ENCODE data around the gene BEST3. TPM values are rescaled to one million over a fixed set of nuclear protein-coding genes. Genes with fewer than 3 reads are reported as not detected.

The BEST3 gene
- total RNA-seq, 4 donors from 2014 or later = not detected

- Histone ChIP-seq H3K4me1 (peaks cover 0 to 14% (median 0%) of the 10 kb centered on the region in 3 donors), H3K9me3 (no peaks in the 10 kb centered on the region), H3K4me3 (no peak overlapping the region), H3K27me3 (no peaks in the 10 kb centered on the region), H3K36me3 (no peaks in the 10 kb centered on the region), H3K27ac (no peak overlapping the region)
- DNase-seq = no peak
- TF ChIP-seq POLR2A (IDR thresholded peaks at IDR 0.05) (no peak), CTCF (IDR thresholded peaks at IDR 0.05) (no peak)
- 79 to 84% methylated on average over 3 of the region's 3 CpGs for WGBS, 2 donors
- intact Hi-C loops (cut with DNase I) = no loop called here
These were observed 2.7 kb upstream of the BEST3 start for GRCh38 chr12:69701826-69702225.

- no peak overlapping the region for H3K27ac ChIP-seq
- H3K4me3 ChIP-seq = no peak overlapping the region
- DNase-seq = no peak
- intact Hi-C loops (cut with DNase I) = no loop called here
- H3K4me1 ChIP-seq = peaks cover 0 to 14% (median 0%) of the 10 kb centered on the region in 3 donors
- TF ChIP-seq POLR2A (IDR thresholded peaks at IDR 0.05) (no peak), CTCF (IDR thresholded peaks at IDR 0.05) (no peak)
- H3K9me3 ChIP-seq = no peaks in the 10 kb centered on the region
- no peaks in the 10 kb centered on the region for H3K36me3 ChIP-seq
- H3K27me3 ChIP-seq = no peaks in the 10 kb centered on the region
- WGBS, 2 donors = 81 to 90% methylated on average over 2 of the region's 2 CpGs
These were observed 1.0 kb downstream of the BEST3 start for GRCh38 chr12:69698054-69698453.

GRCh38 chr12:69694123-69694522 lies 5.0 kb downstream of the BEST3 start:
- H3K27ac ChIP-seq = no peak overlapping the region
- TF ChIP-seq POLR2A (IDR thresholded peaks at IDR 0.05) = no peak
- no peak for TF ChIP-seq CTCF (IDR thresholded peaks at IDR 0.05)
- intact Hi-C loops (cut with DNase I) = no loop called here
- no peaks in the 10 kb centered on the region for H3K9me3 ChIP-seq
- no peaks in the 10 kb centered on the region for H3K27me3 ChIP-seq
- WGBS, 2 donors = 76 to 78% methylated on average over 7 of the region's 7 CpGs
- H3K36me3 ChIP-seq = no peaks in the 10 kb centered on the region
- H3K4me3 ChIP-seq = no peak overlapping the region
- H3K4me1 ChIP-seq = peaks cover 0 to 18% (median 0%) of the 10 kb centered on the region in 3 donors
- no peak for DNase-seq

GRCh38 chr12:69689638-69690037 lies 9.5 kb downstream of the BEST3 start:
- peaks cover 0 to 6% (median 0%) of the 10 kb centered on the region in 4 donors for H3K27me3 ChIP-seq
- peak overlapping the region in 1 of 4 donors; percentile 15 for H3K27ac ChIP-seq

More at GRCh38 chr12:69689638-69690037, 9.5 kb downstream of the BEST3 start:
- no peak for DNase-seq
- Histone ChIP-seq H3K4me1 (peaks cover 0 to 14% (median 0%) of the 10 kb centered on the region in 3 donors), H3K9me3 (no peaks in the 10 kb centered on the region), H3K36me3 (no peaks in the 10 kb centered on the region), H3K4me3 (no peak overlapping the region)
- TF ChIP-seq POLR2A (IDR thresholded peaks at IDR 0.05) (no peak), CTCF (IDR thresholded peaks at IDR 0.05) (no peak)
- 74 to 75% methylated on average over 2 of the region's 2 CpGs for WGBS, 2 donors
- intact Hi-C loops (cut with DNase I) = no loop called here

Measured in esophagus squamous epithelium (tissue), 5 donors.